A549 (cell line): ENCODE measurements around the gene INPP5A. TPM values are rescaled to one million over a fixed set of nuclear protein-coding genes. Genes with fewer than 3 reads are reported as not detected.

ENCODE experiments used
- ATAC-seq, 2 experiments: fragments of 200-7000 bp in 1 of 2; fragments of >200 bp in 1 of 2; cut with Nextera tagmentation in 1 of 2; cut with Tn5 transposase in 1 of 2; 3 replicates each; pipeline versions ENCODE4 v1.8.0 to v1.9.1; 2018 to 2020; ENCODE audit warnings: mild to moderate bottlenecking in 1 of 2, moderate library complexity in 1 of 2
- CTCF ChIA-PET: fragments of 300-600 bp; sonication (Branson Sonifier 250); formaldehyde crosslinking; extraction: SDS; loops from one replicate; lab custom pipeline; 2021; ENCODE audit warnings: antibody characterized with exemption, inconsistent platforms; lab: Yijun Ruan, JAX
- POLR2A ChIA-PET: fragments of 350-600 bp; formaldehyde crosslinking; extraction: SDS; loops from one replicate; lab custom pipeline; 2021; ENCODE audit warnings: antibody characterized with exemption, inconsistent platforms; lab: Yijun Ruan, JAX
- DNase-seq, 2 experiments: peaks; one replicate each; pipeline versions ENCODE4 v3.0.0 to v3.0.0-alpha.2; 2011 to 2016; ENCODE audit warnings: low read depth in 1 of 2, low spot score in 1 of 2
- FAIRE-seq: peaks from 2 replicates; lab custom pipeline; 2011; peaks lifted over from hg19 to GRCh38; lab: Jason Lieb, UNC
- H3K27ac ChIP-seq, 2 experiments: fragments of >200 bp; sonication (Bioruptor Twin); formaldehyde crosslinking; 3 replicates each; pipeline ENCODE4 v1.5.1; 2016 to 2017
- H3K4me1 ChIP-seq: fragments of >200 bp; sonication (Bioruptor Twin); formaldehyde crosslinking; 3 replicates; pipeline ENCODE4 v1.6.1; 2016
- H3K4me2 ChIP-seq: fragments of >200 bp; sonication (Bioruptor Twin); formaldehyde crosslinking; 3 replicates; pipeline ENCODE4 v1.6.1; 2016
- H3K4me3 ChIP-seq: fragments of >200 bp; sonication (Bioruptor Twin); formaldehyde crosslinking; 3 replicates; pipeline ENCODE4 v1.5.1; 2016
- H3K9me3 ChIP-seq: fragments of >200 bp; sonication (Bioruptor Twin); formaldehyde crosslinking; 3 replicates; pipeline ENCODE4 v1.6.1; 2016
- CHD4 ChIP-seq: fragments of 200-600 bp; sonication (generic); IDR thresholded peaks from 2 replicates; pipeline ENCODE4 v1.6.1; 2016; ENCODE audit warnings: antibody characterized with exemption, mild to moderate bottlenecking, borderline replicate concordance
- ELK1 ChIP-seq: fragments of 150-350 bp; IDR thresholded peaks from 2 replicates; pipeline ENCODE4 v1.6.1; 2014; ENCODE audit warnings: low read depth, mild to moderate bottlenecking, low read length
- HES2 ChIP-seq: fragments of >200 bp; sonication (Bioruptor Twin); formaldehyde crosslinking; IDR thresholded peaks from 2 replicates; pipeline ENCODE4 v1.6.1; 2016
- JUN ChIP-seq, 2 experiments: fragments of >200 bp; sonication (Bioruptor Twin); formaldehyde crosslinking; IDR thresholded peaks; 2 replicates in 1 of 2; 3 replicates in 1 of 2; pipeline ENCODE4 v1.6.1; 2016 to 2017
- JUNB ChIP-seq: fragments of >200 bp; sonication (Bioruptor Twin); formaldehyde crosslinking; IDR thresholded peaks from 2 replicates; pipeline ENCODE4 v1.6.1; 2016
- MAX ChIP-seq: IDR thresholded peaks from 2 replicates; pipeline ENCODE4 v1.6.1; 2012
- NR3C1 ChIP-seq: fragments of >200 bp; sonication (Bioruptor Twin); formaldehyde crosslinking; IDR thresholded peaks from 3 replicates; pipeline ENCODE4 v1.6.1; 2017
- RAD21 ChIP-seq, 2 experiments: fragments of >200 bp in 1 of 2; sonication (Bioruptor Twin) in 1 of 2; formaldehyde crosslinking in 1 of 2; IDR thresholded peaks in 1 of 2; conservative IDR thresholded peaks in 1 of 2; 2 replicates in 1 of 2; 3 replicates in 1 of 2; pipeline ENCODE4 v1.6.1; 2012 to 2018; ENCODE audit warnings: inconsistent platforms in 1 of 2
- RARB ChIP-seq: fragments of 250-450 bp; sonication (Bioruptor Pico); IDR thresholded peaks from 2 replicates; pipeline ENCODE4 v1.8.0; 2021; ENCODE audit warnings: mild to moderate bottlenecking, moderate library complexity
- RFX5 ChIP-seq: fragments of 450-650 bp; IDR thresholded peaks from 2 replicates; pipeline ENCODE4 v1.7.1; 2014; ENCODE audit warnings: antibody characterized with exemption, mild to moderate bottlenecking, moderate library complexity
- RNF2 ChIP-seq: fragments of 200-600 bp; sonication (generic); IDR thresholded peaks from 2 replicates; pipeline ENCODE4 v1.6.1; 2016; ENCODE audit warnings: low read depth, mild to moderate bottlenecking, antibody characterized with exemption, moderate library complexity, borderline replicate concordance
- TFCP2L1 ChIP-seq: fragments of 250-450 bp; sonication (Bioruptor Pico); IDR thresholded peaks from 2 replicates; pipeline ENCODE4 v1.5.0; 2021; ENCODE audit warnings: mild to moderate bottlenecking
- TP53 ChIP-seq: fragments of 250-450 bp; sonication (Bioruptor Pico); IDR thresholded peaks from 2 replicates; pipeline ENCODE4 v1.5.0; 2021; ENCODE audit warnings: mild to moderate bottlenecking, moderate library complexity
- WGBS: methylation state at CpG from one replicate; pipeline ENCODE4 v1.1.6; 2017; ENCODE audit errors: missing lambda C conversion rate; 5-methylcytosine and 5-hydroxymethylcytosine counted together
- polyA plus RNA-seq, 4 experiments: library from polyadenylated mRNA; depleted of rRNA in 3 of 4; stranded (reverse); fragments of >200 nt; fragmentation: RNase III in 1 of 4; extraction: RNeasy Plus Mini Kit Qiagen cat#74134 plus additional on column Dnase treatment in 1 of 4; gene quantifications; 2 replicates in 3 of 4; 3 replicates in 1 of 4; pipeline ENCODE4 v1.2.3, GENCODE V29; 2011 to 2017

INPP5A gene
- polyA plus RNA-seq, 2 of the 4 experiments (the other 2 are of a cell fraction) = 13.7 to 15.1 TPM

GRCh38 chr10:132657127-132657706 is 119.6 kb downstream of the INPP5A start:
- 91% methylated on average over 11 of the region's 18 CpGs for WGBS
- TF ChIP-seq TP53 (no peak), HES2 (no peak)
- no peak overlapping the region for H3K27ac ChIP-seq
- no peaks in the 10 kb centered on the region for H3K4me1 ChIP-seq
- CTCF ChIA-PET = interaction anchor here (0.6 to 6.2 kb wide), 10 partner anchors 19 to 467 kb away, joined by 3 to 56 read pairs (median 4); no protein-coding TSS in a partner anchor
- no peak for FAIRE-seq
- ATAC-seq = no peak
- DNase-seq = no peak
- no peak overlapping the region for H3K4me3 ChIP-seq
- POLR2A ChIA-PET = no interaction called here
- H3K4me2 ChIP-seq = no peak overlapping the region
- H3K9me3 ChIP-seq = no peaks in the 10 kb centered on the region

GRCh38 chr10:132657748-132658147 is 120.2 kb downstream of the INPP5A start:
- Histone ChIP-seq H3K27ac (no peak overlapping the region), H3K9me3 (no peaks in the 10 kb centered on the region), H3K4me3 (no peak overlapping the region)
- no peak for ATAC-seq
- 88% methylated on average over 16 of the region's 16 CpGs for WGBS
- TF ChIP-seq RNF2 (no peak), JUN (IDR thresholded peaks at IDR 0.05) (no peak), HES2 (no peak), NR3C1 (no peak), ELK1 (no peak), TFCP2L1 (CRISPR knock-in tag) (no peak), RAD21 (conservative IDR thresholded peaks at IDR 0.05 in 1 of 2, IDR thresholded peaks at IDR 0.05 in 1 of 2) (no peak)
- TF ChIP-seq, all 56 proteins: peak for 0
- no peak for FAIRE-seq
- POLR2A ChIA-PET = no interaction called here
- H3K4me2 ChIP-seq = no peak overlapping the region
- CTCF ChIA-PET = interaction anchor here (0.8 to 6.2 kb wide), 4 partner anchors 104 to 199 kb away, joined by 3 to 56 read pairs (median 22); no protein-coding TSS in a partner anchor
- DNase-seq = no peak
- no peaks in the 10 kb centered on the region for H3K4me1 ChIP-seq

GRCh38 chr10:132658546-132659205 is 121.1 kb downstream of the INPP5A start:
- H3K4me3 ChIP-seq = no peak overlapping the region
- FAIRE-seq (no peak), DNase-seq (no peak), ATAC-seq (no peak)
- H3K27ac ChIP-seq = no peak overlapping the region
- no peak overlapping the region for H3K4me2 ChIP-seq
- ChIA-PET CTCF (interaction anchor here (1.1 to 1.6 kb wide), 3 partner anchors 20 to 205 kb away, joined by 3 to 5 read pairs (median 3); no protein-coding TSS in a partner anchor), POLR2A (no interaction called here)
- WGBS = 95% methylated on average over 27 of the region's 30 CpGs
- no peaks in the 10 kb centered on the region for H3K9me3 ChIP-seq
- no peaks in the 10 kb centered on the region for H3K4me1 ChIP-seq
- TF ChIP-seq RFX5 (no peak), MAX (no peak), JUNB (no peak), CHD4 (no peak), TFCP2L1 (CRISPR knock-in tag) (no peak)

GRCh38 chr10:132659206-132660091 is 121.9 kb downstream of the INPP5A start:
- H3K4me1 ChIP-seq = no peaks in the 10 kb centered on the region
- DNase-seq (no peak), FAIRE-seq (no peak), ATAC-seq (no peak)
- H3K27ac ChIP-seq = no peak overlapping the region
- H3K4me2 ChIP-seq = no peak overlapping the region
- H3K9me3 ChIP-seq = no peaks in the 10 kb centered on the region
- ChIA-PET CTCF (interaction anchor here (0.8 to 1.5 kb wide), 4 partner anchors 9 to 227 kb away, joined by 3 to 5 read pairs (median 3); no protein-coding TSS in a partner anchor), POLR2A (no interaction called here)
- WGBS = 96% methylated on average over 27 of the region's 35 CpGs
- TF ChIP-seq RARB (CRISPR knock-in tag) = no peak
- TF ChIP-seq, all 56 proteins: peak for 0
- no peak overlapping the region for H3K4me3 ChIP-seq
